NCI-H146 treated with DMSO at 0.1 percent for 48 hours (cell line): ENCODE data around the gene OR2Y1.
"Not testable (repeated sequence)": the region's sequence is repeated elsewhere in the genome, so short reads cannot be mapped to it uniquely, and the experiment has no call there.

ENCODE experiments used
- DNase-seq: peaks from one replicate; lab custom pipeline; 2025; ENCODE audit not compliant: unreplicated experiment; lab: John Stamatoyannopoulos, UW

Gene OR2Y1

DNA sequence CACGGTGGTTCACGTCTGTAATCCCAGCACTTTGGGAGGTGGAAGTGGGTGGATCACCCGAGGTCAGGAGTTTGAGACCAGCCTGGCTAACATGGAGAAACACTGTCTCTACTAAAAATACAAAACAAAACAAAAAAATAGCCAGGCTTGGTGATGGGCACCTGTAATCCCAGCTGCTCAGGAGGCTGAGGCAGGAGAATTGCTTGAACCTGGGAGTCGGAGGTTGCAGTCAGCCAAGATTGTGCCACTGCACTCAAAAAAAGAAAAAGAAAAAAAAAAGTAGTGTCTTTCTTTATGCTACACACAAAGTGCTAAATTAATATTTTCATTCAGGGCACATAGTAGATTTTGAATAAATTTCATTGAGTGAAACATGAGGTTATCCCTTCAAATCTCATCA lies 1.1 kb upstream of the OR2Y1 start:
- DNase-seq: not testable (repeated sequence)

GRCh38 chr5:180739271-180739670 lies 587 bp downstream of the OR2Y1 start:
- DNase-seq: no peak

GRCh38 chr5:180736536-180736935 lies 3.3 kb downstream of the OR2Y1 start:
- DNase-seq: no peak

GRCh38 chr5:180724944-180725343 lies 14.9 kb downstream of the OR2Y1 start:
- no peak for DNase-seq

- no peak for DNase-seq
These were observed 15.9 kb downstream of the OR2Y1 start for GRCh38 chr5:180723936-180724335.

GRCh38 chr5:180720486-180720885 lies 19.4 kb downstream of the OR2Y1 start:
- no peak for DNase-seq

DNA sequence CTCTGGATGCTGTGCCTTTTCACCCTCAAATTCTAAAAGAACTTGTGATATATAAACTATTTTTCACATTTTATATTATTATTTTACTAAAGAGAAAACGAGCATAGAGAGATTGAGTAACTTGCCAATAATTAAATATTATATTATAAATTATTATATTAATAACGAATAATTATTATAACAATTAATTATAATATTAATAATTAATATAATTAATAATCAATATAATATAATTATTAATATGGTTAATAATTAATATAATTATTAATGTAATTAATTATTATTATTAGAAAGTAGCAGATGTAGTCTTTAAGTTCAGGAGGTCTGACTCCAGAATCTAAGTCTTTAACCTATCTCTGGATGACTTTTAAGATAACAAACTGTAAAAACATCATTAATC lies 20.1 kb downstream of the OR2Y1 start:
- no peak for DNase-seq

- no peak for DNase-seq
These were observed 20.9 kb downstream of the OR2Y1 start for GRCh38 chr5:180718810-180719453.

GRCh38 chr5:180717989-180718388 lies 21.9 kb downstream of the OR2Y1 start:
- DNase-seq: no peak

DNA sequence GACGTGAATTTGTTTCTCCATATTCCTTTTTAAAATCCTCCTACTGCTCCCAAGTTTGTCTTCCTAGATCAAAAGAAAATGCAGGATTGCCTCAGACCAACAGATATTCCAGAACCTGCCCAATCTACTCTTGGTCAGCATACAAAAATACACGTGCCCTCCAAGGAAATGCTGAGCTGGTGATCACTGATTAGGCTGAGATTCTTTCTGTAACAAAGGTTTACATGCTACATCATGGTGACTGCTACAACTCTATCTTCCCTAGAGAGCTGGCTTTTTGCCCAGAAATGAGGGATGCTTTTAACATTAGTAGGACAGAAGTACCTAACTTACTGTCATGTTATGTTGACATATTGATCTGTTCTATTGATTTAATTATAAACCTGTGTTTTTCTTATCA lies 35.5 kb downstream of the OR2Y1 start:
- DNase-seq: no peak

GRCh38 chr5:180703912-180704311 lies 35.9 kb downstream of the OR2Y1 start:
- no peak for DNase-seq

- DNase-seq: not testable (repeated sequence)
These were observed 36.5 kb downstream of the OR2Y1 start for GRCh38 chr5:180703371-180703770.

GRCh38 chr5:180700440-180700839 lies 39.4 kb downstream of the OR2Y1 start:
- not testable (repeated sequence) for DNase-seq

DNA sequence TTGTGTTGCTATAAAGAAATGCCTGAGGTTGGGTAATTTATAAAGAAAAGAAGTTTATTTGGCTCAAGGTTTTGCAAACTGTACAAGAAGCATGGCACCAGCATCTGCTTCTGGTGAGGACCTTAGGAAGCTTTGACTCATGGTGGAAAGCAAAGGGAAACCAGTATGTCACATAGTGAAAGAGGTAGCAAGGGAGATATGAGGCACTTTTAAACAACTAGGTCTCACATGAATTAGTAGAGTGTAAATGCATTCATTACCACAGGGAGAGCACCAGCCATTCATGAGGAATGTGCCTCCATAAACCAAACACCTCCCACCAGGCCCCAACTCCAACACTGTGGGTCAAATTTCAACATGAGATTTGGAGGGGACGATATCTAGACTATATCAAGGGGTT lies 40.8 kb downstream of the OR2Y1 start:
- DNase-seq: no peak

DNA sequence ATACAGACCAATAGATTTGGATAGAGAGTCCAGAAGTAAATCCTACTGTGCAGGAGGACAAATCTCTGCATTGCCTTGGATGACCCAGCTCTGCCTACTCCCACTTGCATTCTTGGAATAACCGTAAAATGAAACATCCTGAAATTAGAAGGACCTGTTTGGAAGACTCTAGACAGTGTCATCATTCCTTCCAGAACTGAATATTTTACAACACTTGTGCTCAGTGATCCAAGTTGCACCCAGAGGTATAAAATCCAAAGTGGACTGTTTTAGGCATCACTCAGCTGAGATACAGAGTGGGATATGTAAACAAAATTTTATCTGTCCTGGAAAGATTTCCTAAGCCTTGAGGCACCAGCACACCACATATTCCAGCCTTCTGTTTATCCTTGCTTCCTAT lies 43.7 kb downstream of the OR2Y1 start:
- no peak for DNase-seq

DNA sequence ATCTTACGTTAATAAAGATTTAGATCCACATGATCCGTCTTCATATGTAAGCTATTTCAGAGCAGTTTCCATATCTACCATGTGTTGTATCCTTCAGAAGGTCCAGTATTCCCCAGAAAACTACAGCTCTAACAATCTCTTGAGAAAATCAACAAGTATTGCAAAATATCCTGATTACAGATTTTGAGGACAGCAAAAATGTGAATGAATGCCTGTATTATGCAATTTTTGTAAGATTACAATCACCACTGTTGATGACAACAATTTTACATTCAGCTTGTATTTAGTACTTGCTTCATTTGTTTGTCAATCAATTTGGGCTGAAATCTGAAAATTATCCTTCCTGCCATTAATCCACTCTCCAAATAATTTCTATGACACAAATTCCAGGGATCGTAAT lies 47.4 kb downstream of the OR2Y1 start:
- DNase-seq: no peak

GRCh38 chr5:180691046-180691445 lies 48.8 kb downstream of the OR2Y1 start:
- no peak for DNase-seq

DNA sequence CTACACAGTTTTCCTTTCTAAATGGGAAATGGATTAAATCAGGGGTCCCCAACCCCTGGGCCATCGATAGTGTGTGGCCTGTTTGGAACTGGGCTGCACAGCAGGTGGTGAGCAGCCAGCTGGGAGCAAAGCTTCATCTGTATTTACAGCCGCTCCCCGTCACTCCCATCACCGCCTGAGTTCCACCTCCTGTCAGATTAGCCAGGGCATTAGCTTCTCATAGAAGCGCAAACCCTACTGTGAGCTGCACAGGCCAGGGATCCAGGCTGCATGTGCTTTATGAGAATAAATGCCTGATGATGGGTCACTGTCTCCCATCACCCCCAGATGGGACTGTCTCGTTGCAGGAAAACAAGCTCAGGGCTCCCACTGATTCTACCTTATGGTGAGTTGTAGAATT lies 49.3 kb downstream of the OR2Y1 start:
- DNase-seq: no peak

DNA sequence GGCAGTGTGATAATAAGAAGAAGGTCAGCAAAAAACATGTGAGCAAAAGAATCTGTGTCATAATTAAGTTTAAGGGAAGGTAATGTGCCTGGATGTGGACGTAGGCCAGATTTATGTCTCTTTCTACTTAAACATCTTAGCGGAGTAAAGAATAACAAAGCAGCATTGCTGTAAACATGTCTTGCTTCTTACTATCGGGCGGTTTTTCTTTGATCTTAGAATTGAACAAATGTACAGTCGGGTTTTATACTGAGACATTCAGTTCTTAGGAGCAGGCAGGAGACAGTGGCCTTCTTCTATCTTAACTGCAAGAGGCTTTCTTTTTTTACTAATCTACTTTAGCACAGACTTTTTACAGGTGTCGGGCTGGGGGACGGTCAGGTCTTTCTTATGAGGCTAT lies 50.1 kb downstream of the OR2Y1 start:
- no peak for DNase-seq
